Measurements from ENCODE around the gene PRAMEF20.
"Not testable (repeated sequence)": the region's sequence is repeated elsewhere in the genome, so short reads cannot be mapped to it uniquely, and the experiment has no call there.

The PRAMEF20 gene

DNA sequence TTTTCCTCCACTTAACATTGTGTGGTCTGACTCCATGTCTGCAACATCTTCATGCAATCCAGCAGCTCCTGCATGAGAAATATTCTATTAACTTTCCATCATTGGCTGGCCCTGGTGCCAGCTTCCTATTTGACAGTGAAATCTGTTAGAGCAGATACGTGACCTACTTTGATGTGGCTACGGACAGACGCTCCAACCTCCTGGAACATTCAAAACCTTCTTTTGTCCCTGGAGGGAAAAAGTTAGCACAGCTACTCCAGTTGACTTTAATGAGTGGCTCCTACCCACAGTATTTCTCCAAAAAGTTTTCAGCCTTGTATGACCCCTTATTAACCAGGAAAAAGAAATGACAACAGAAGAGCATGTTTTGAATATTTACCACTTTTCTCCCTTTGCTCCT, 22.0 kb downstream of the PRAMEF20 start:
- DNase-seq (ENCODE audit: low read depth): no peak
- TF ChIP-seq, protein P1, sequence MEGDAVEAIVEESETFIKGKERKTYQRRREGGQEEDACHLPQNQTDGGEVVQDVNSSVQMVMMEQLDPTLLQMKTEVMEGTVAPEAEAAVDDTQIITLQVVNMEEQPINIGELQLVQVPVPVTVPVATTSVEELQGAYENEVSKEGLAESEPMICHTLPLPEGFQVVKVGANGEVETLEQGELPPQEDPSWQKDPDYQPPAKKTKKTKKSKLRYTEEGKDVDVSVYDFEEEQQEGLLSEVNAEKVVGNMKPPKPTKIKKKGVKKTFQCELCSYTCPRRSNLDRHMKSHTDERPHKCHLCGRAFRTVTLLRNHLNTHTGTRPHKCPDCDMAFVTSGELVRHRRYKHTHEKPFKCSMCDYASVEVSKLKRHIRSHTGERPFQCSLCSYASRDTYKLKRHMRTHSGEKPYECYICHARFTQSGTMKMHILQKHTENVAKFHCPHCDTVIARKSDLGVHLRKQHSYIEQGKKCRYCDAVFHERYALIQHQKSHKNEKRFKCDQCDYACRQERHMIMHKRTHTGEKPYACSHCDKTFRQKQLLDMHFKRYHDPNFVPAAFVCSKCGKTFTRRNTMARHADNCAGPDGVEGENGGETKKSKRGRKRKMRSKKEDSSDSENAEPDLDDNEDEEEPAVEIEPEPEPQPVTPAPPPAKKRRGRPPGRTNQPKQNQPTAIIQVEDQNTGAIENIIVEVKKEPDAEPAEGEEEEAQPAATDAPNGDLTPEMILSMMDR (IDR thresholded peaks at IDR 0.05; ENCODE audit: control insufficient read depth, insufficient read depth, low read depth, low read length, missing control alignments): no peak
- H3K4me3 ChIP-seq (ENCODE audit: control insufficient read depth, low read depth, low read length): no peak overlapping the region

DNA sequence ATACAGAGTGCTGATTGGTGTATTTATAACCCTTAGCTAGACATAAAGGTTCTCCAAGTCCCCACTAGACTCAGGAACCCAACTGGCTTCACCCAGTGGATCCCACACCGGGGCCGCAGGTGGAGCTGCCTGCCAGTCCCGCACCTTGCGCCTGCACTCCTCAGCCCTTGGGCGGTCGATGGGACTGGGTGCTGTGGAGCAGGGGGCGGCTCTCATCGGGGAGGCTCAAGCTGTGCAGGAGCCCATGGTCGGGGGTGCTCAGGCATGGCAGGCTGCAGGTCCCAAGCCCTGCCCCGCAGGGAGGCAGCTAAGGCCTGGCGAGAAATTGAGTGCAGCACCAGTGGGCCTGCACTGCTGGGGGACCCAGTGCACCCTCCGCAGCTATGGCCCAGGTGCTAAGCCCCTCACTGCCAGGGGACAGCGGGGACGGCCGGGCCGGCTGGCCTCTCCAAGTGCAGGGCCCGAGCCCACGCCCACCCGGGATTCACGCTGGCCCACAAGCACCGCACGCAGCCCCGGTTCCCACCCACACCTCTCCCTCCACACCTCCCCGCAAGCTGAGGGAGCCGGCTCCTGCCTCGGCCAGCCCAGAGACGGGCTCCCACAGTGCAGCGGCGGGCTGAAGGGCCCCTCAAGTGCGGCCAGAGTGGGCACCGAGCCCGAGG, 23.6 kb downstream of the PRAMEF20 start:
- H3K4me3 ChIP-seq (ENCODE audit: control insufficient read depth, low read depth, low read length); DNase-seq (ENCODE audit: low read depth): not testable (repeated sequence)

DNA sequence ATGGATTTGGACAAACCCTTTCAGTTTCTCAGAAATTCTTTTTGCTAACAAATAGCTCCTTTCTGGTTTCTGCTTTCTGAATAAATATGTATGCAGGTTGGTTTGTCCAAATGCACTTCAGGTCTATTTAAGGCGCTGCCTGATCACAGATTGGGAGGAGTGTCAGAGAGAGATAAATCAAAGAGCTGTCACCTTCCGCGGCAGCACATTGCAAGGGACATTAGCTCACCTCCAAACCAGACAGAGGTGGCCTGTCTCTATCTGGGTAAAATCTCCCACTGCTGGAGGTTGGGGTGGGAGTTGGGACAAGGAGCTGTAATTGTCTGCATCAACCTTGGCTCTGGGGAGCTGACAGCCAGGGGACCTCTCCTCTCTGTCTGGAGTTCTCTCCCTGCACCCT, 25.2 kb downstream of the PRAMEF20 start:
- TF ChIP-seq, protein P1 (IDR thresholded peaks at IDR 0.05; ENCODE audit: control insufficient read depth, insufficient read depth, low read depth, low read length, missing control alignments): no peak
- no peak overlapping the region for H3K4me3 ChIP-seq (ENCODE audit: control insufficient read depth, low read depth, low read length)
- DNase-seq (ENCODE audit: low read depth): no peak

DNA sequence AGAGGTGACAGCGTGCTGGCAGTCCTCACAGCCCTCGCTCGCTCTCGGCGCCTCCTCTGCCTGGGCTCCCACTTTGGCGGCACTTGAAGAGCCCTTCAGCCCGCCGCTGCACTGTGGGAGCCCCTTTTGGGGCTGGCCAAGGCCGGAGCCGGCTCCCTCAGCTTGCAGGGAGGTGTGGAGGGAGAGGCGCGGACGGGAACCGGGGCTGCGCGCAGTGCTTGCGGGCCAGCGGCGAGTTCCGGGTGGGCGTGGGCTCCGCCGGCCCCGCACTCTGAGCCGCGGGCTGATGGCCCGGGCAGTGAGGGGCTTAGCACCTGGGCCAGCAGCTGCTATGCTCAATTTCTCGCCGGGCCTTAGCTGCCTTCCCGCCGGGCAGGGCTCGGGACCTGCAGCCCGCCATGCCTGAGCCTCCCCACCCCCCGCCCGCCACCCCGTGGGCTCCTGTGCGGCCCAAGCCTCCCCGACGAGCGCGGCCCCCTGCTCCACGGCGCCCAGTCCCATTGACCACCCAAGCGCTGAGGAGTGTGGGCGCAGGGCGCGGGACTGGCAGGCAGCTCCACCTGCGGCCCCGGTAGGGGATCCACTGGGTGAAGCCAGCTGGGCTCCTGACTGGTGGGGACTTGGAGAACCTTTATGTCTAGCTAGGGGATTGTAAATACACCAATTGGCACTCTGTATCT, 29.0 kb downstream of the PRAMEF20 start:
- DNase-seq (ENCODE audit: low read depth): not testable (repeated sequence)

DNA sequence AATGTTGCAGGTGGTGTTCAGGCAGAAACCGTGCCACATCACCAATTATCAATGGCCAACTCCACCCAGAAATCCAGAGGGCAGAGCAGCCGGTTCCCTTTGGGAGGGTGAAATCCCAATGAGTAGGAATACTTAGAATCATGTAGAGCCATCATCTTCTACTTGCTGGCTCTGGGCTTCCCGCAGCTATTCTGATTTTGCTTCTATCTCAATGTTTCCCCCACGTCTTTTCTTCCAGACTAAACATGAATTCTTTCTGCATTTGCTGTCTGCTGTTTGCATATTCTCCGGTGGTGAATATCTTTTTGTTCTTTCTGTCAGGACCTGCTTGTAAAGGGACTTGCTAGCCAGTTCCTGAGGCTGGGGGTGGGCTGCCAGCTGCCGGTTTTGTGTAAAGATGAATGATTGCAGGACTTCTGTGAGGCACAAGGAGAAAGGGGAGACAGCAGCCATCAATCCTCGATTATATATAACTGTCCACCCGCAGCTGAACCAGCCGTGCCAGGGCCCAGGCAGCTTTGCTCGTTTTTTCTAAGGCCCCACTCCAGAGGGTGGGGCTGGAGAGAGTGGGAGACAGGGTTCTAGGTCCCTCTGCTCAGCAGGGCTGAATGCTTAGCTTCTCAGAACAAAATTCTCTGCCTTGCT, 33.2 kb downstream of the PRAMEF20 start:
- no peak for DNase-seq (ENCODE audit: low read depth)
- H3K4me3 ChIP-seq (ENCODE audit: control insufficient read depth, low read depth, low read length): no peak overlapping the region
- TF ChIP-seq, protein P1 (IDR thresholded peaks at IDR 0.05; ENCODE audit: control insufficient read depth, insufficient read depth, low read depth, low read length, missing control alignments): no peak

More for the DNA sequence above, 29.0 kb downstream of the PRAMEF20 start:
- H3K4me3 ChIP-seq (ENCODE audit: control insufficient read depth, low read depth, low read length): not testable (repeated sequence)

DNA sequence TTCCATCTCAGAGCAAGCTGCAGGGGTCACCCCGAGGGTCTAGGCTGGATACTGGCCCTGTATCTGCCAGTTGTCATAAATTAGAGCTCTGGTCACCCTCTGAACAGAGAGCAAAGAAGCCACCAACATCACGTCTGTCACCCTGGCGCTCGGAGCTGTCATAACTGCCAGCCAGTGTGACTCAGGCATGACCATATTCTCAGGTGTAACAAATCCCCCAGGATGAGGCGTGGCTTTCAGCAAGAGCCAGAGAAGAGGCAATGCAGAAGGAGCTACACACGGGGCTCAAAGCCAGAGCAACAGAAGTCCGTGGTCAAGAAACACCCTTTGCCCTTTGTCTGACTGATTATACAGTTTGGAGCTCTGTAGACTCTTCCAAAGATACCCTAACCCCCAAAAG, 40.0 kb downstream of the PRAMEF20 start:
- no peak for DNase-seq (ENCODE audit: low read depth)
- TF ChIP-seq, protein P1 (IDR thresholded peaks at IDR 0.05; ENCODE audit: control insufficient read depth, insufficient read depth, low read depth, low read length, missing control alignments): no peak
- no peak overlapping the region for H3K4me3 ChIP-seq (ENCODE audit: control insufficient read depth, low read depth, low read length)

DNA sequence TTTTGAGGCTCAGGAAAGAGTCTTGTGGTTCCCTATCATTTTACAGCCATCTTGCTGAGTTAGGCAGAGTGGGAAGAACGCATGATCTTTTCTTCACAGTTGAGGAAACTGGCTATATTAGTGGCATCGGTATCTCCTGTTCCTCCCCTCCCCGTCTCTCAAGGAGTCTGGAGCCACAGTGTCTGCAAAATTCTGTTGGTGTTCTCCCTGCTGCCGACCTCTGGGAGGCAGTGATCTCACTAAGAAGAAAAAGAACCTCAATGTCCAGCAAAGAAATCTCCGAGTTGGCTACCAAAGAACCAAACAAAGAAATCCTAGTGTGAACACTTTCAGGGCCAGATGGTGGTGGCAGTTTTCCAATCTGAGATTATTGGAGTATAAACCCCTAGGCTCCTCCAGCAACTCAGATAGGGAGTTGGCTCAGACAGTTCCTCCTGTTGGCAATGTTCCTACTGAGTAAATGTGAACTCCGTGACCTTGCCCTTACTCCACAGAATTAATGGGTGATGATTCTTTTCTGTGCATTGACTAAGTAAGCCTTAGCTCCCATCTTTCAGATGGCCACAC, 41.2 kb downstream of the PRAMEF20 start:
- TF ChIP-seq, protein P1 (IDR thresholded peaks at IDR 0.05; ENCODE audit: control insufficient read depth, insufficient read depth, low read depth, low read length, missing control alignments): no peak
- no peak for DNase-seq (ENCODE audit: low read depth)
- no peak overlapping the region for H3K4me3 ChIP-seq (ENCODE audit: control insufficient read depth, low read depth, low read length)
